HG02571 (cell line): ENCODE measurements around the gene CDK5R1.
A peak's percentile ranks its signal among the peaks of the same experiment; 100 is the strongest.
"Not testable (repeated sequence)": the region's sequence is repeated elsewhere in the genome, so short reads cannot be mapped to it uniquely, and the experiment has no call there.

Experiments used
- ATAC-seq: cut with Tn5 transposase; IDR thresholded peaks from one replicate; pipeline ENCODE4 v1.9.1; 2021; ENCODE audit warnings: mild to moderate bottlenecking, moderate library complexity; ENCODE audit not compliant: unreplicated experiment

CDK5R1 gene

DNA sequence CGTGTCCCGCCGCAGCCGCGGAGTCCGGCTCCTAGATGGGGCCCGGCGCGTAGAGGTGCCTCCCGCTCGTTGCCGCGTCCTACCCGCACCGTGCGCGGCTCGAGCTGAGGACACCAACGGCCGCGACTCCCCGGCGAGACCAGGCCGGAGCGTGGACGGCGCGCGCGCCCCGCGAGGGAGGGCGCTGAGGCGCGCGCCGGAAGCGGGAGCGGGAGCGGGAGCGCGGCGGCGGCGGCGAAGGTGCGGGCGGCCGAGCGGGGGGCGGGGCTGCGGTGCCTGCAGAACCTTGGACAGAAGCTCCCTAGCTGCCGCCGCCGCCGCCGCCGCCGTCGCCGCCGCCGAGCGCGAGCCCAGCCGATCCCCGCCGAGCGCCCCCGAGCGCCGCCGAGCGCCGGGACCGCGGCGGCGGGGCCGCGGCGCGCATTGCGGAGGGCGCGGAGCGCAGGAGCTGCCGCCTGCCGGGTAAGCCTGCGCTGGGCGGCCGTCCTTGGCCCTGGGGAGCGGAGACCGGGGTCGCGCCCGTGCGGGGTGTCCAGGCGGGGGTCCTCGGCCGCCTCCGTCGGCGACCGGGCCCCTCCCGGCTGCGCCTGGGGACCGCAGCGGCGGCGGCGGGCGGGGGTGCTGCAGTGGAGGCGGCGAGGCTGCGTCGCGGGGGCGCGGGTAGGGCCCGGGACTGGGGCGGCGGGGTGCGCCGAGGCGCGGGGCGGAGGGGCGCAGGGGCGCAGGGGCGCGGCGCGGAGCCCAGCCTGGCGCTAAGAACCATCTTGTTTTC lies at the start of gene CDK5R1:
TSS of gene CDK5R1 (plus strand) at position 293 of the 772 bp plus-strand sequence. CDS start 628 bp downstream, outside the sequence.
- peak; percentile 41 for ATAC-seq

GRCh38 chr17:32440722-32441121 lies 46.1 kb upstream of the CDK5R1 start:
- ATAC-seq: no peak

DNA sequence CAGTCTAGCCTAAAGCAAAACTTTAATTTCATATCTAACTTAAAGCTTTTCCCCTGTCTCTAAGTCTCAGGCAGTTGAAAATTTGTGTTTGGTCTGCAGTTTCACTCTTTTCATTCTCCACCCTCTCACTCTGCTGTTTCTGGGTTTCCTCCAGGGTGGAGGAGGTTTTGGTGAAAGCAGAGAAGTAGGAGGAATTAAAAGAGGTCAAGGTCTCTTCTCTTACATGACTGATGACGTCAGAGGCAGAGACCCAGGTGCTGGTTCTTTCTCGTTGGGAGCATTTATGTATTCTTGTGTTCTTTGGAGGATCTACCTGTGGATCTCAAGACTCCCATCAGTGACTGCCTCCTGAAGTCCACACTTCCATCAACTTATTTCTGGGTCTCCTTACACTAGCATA lies 44.9 kb upstream of the CDK5R1 start:
- no peak for ATAC-seq

- ATAC-seq: no peak
Measured at GRCh38 chr17:32443827-32444300, 42.9 kb upstream of the CDK5R1 start.

DNA sequence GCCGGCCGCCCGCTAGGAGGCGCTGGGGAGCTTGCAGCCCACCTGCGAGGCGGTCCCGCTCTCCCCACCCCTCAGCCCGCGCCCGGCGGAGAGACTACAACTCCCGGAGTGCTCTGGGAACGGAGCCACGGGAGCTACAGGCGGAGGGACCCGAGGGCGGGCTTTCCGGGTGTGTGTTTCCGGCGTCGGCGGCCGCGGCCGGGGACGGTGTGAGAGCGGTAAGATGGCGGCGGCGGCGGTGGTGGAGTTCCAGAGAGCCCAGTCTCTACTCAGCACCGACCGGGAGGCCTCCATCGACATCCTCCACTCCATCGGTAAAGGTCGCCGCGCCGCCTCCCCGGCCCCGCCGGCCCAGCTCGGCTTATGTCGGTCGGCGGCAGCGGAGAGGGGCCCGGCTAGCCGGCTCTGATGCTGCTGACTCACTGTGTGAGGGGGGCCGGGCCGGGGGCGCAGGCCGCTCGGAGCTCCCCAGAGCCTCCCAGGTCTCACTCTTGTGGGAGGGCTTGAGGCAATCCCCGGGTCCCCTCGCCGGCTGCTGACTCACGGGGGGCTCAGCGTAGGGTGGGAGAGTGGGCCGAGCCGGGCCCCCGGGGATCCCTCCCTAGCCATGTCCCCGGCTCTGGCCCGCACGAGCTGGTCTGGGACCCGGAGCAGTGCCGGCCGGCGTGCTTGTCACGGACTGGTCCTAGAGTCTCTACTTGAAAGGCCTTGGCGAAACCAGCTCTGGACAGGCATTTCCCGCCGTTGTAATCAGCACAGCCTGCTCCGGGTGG lies 42.3 kb upstream of the CDK5R1 start, which contains the start of gene PSMD11:
TSS of gene PSMD11 (plus strand) at position 210 of the 773 bp plus-strand sequence. CDS start at position 224, 14 bp downstream.
- ATAC-seq: peak; percentile 89

DNA sequence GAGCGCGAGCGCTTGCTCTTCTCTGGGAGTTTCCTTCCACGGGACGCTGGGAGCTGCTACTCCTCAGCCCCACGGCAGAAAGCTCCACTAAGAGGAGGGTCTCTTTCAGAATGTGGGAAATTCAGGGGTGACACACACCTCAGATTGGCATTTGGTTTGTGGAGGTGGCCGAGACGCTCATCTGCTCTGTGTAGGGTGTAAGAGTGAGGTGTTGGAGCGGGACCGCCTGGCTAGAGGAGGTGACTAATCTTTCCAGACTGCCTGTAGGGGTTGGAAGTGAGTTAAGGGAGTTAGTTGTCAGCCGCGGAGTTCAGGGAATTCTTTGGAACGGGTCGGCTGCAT lies 41.7 kb upstream of the CDK5R1 start:
- ATAC-seq: peak; percentile 15

- ATAC-seq: no peak
Measured at GRCh38 chr17:32445497-32445896, 41.3 kb upstream of the CDK5R1 start.

DNA sequence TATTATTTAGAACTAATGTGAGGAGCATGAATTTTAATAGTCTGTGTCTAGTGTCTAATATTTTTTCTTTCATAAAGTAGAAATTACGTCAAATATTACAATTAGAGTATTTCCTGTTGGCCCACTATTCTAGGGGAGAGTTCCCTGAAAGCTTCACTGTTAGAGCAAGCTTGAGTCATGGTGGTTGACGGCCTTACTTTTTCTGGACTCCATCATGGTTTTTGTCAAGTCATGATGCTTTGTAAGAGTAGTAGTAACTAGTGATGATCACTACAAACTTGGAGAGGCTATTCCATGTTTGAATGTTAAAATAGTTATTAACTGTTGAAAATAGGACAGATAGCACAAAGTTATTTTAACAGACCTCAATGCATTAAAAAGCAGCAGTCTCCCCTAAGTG lies 40.8 kb upstream of the CDK5R1 start:
- no peak for ATAC-seq

DNA sequence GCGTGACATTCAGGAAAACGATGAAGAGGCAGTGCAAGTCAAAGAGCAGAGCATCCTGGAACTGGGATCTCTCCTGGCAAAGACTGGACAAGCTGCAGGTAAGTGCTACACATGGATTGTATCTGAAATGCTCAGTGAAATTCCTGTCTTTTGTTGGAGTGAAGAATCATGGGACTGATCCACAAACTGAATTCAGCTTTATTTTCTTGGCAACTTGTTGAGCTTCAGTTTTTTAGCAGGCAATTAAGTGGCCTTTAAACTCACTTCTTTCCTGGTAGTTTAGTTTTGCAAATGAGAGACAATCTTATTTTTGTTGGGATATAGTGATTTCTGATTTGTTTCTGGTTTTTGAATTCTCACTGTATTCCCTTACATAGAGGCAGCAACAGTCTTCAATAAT lies 39.8 kb upstream of the CDK5R1 start:
- no peak for ATAC-seq

DNA sequence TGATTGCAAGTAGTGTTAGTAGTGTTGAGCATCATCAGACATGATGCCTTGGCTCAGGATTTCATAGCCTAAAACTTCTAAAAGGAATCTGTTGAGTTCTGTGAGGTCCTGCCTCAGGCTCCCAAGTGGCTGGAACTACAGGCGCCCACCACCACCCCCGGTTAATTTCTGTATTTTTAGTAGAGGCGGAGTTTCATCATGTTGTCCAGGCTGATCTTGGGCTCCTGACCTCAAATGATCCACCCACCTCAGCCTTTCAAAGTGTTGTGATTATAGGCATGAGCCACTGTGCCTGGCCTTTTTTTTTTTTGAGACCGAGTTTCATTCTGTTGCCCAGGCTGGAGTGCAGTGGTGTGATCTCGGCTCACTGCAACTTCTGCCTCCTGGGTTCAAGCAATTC lies 36.8 kb upstream of the CDK5R1 start:
- no peak for ATAC-seq

GRCh38 chr17:32450379-32450778 lies 36.4 kb upstream of the CDK5R1 start:
- ATAC-seq: not testable (repeated sequence)

DNA sequence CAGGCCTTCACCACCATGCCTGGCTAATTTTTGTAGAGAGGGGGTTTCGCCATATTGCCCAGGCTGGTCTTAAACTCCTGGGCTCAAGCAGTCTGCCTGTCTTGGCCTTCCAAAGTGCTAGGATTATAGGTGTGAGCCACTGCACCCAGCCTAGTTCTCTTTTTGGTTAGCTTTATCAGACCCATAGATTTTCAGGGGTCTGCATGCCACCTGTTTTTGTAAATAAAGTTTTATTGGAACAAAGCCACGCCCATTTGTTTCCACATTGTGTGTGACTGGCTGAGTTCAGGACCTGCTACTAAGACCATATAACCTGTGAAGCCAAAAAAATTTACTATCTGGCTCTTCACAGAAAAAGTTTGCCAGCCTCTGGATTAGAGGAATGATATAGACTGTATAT lies 34.9 kb upstream of the CDK5R1 start:
- ATAC-seq: no peak

GRCh38 chr17:32452281-32452680 lies 34.5 kb upstream of the CDK5R1 start:
- no peak for ATAC-seq

GRCh38 chr17:32453370-32453769 lies 33.4 kb upstream of the CDK5R1 start:
- no peak for ATAC-seq

GRCh38 chr17:32458371-32458770 lies 28.4 kb upstream of the CDK5R1 start:
- ATAC-seq: no peak

DNA sequence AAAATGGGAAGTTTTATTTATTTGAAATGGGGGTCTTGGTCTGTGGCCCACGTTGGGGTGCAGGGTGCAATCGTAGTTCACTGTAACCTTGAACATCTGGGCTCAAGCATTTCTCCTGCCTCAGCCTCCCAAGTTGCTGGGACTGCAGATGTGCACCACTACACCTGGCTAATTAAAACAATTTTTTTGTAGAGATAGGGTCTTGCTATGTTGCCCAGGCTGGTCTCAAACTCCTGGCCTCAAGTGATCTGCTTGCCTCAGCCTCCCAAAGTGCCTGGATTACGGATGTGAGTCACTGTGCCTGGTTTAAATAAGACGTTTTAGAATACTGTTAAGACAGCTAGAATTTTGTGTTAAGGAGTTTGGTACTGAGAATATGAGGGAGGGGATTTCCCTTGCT lies 26.7 kb upstream of the CDK5R1 start:
- no peak for ATAC-seq

GRCh38 chr17:32461498-32461852 lies 25.3 kb upstream of the CDK5R1 start:
- no peak for ATAC-seq

DNA sequence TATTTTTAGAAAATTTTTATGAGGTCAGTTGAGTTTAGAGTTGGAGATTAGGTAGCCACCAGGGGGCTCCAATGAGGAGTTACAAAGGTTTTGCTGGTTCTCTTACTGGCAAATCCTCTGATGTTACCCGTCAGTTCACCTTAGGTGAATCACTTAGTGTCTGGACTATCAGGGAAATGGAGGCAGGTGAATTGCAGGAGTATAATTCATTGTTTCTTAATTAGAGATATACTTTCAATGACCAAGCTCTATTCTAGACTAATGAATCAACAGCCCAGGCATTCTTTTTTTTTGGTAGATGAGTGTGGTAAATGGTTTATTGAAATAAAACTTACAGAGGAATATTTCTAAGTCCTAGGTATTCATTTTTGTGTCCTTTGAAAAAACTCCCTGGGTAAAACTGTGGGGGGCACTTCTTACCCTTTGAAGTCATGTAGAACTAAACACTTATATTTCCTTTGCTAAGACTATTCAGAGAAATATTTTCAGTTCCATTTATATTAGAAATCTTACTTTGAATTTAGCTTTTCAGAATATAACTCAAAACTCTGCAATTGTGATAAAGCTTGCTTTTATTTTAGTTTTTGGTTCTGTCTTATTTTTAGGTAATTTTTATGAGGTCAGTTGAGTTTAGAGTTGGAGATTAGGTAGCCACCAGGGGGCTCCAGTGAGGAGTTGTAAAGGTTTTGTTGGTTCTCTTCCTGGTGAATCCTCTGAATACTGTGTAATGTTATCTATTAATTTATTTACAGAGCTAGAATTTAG lies 24.8 kb upstream of the CDK5R1 start:
- no peak for ATAC-seq

- no peak for ATAC-seq
Measured at GRCh38 chr17:32463304-32463703, 23.5 kb upstream of the CDK5R1 start.

DNA sequence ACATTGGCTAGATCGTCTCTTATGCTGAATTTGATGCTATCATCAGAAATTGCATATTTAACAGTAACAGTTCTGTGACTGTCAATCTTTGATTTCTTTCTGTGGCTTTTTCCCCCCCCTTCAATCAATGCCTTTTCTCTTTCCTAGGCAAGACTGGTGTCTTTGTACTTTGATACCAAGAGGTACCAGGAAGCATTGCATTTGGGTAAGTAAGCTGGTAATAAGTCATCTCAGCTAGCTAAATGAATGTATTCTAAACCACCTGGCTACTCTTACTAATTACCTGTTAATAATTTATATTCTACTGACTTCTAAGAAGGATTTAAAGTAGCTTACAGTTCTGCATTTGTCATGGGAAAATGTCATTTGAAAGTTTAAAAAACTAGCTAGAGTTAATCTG lies 22.4 kb upstream of the CDK5R1 start:
- no peak for ATAC-seq

DNA sequence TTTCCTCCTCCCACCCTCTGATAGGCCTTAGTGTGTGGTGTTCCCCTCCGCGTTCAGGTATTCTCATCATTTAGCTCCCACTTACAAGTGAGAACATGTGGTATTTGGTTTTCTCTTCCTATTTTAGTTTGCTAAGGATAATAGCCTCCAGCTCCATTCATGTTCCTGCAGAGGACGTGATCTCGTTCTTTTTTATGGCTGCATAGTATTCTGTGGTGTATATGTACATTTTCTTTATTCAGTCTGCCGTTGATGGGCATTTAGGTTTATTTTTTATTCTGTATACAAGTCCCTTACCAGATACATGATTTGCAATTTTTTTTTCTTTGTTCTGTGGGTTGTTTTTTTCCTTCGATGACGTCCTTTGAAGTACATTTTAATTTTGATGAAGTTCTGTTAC lies 18.8 kb upstream of the CDK5R1 start:
- ATAC-seq: no peak
